GM10248 (cell line): Measurements from ENCODE around the gene PSMG4.
A peak's percentile ranks its signal among the peaks of the same experiment; 100 is the strongest.

Experiments
- CTCF ChIA-PET: fragments of 300-600 bp; sonication (Branson Sonifier 250); formaldehyde crosslinking; extraction: SDS; loops from one replicate; lab custom pipeline; 2021; ENCODE audit warnings: antibody characterized with exemption; lab: Yijun Ruan, JAX
- POLR2A ChIA-PET: fragments of 350-650 bp; sonication (Branson Sonifier 250); formaldehyde crosslinking; extraction: SDS; loops from one replicate; lab custom pipeline; 2020; ENCODE audit warnings: antibody characterized with exemption; lab: Yijun Ruan, JAX
- DNase-seq: peaks from one replicate; pipeline ENCODE4 v3.0.0; 2012; ENCODE audit errors: extremely low spot score
- CTCF ChIP-seq: IDR thresholded peaks from 2 replicates; pipeline ENCODE4 v1.5.1; 2012; ENCODE audit warnings: mild to moderate bottlenecking, low read depth; ENCODE audit errors: extremely low read depth, missing control alignments, control extremely low read depth

Gene PSMG4

GRCh38 chr6:3250231-3250675 lies 8.5 kb upstream of the PSMG4 start:
- CTCF ChIA-PET: interaction anchor here (0.7 to 4.1 kb wide), 18 partner anchors 11 to 484 kb away, joined by 3 to 36 read pairs (median 14); partner anchors contain the start of genes NQO2 and TUBB2A
- no peak for TF ChIP-seq CTCF
- POLR2A ChIA-PET: no interaction called here
- DNase-seq: no peak

DNA sequence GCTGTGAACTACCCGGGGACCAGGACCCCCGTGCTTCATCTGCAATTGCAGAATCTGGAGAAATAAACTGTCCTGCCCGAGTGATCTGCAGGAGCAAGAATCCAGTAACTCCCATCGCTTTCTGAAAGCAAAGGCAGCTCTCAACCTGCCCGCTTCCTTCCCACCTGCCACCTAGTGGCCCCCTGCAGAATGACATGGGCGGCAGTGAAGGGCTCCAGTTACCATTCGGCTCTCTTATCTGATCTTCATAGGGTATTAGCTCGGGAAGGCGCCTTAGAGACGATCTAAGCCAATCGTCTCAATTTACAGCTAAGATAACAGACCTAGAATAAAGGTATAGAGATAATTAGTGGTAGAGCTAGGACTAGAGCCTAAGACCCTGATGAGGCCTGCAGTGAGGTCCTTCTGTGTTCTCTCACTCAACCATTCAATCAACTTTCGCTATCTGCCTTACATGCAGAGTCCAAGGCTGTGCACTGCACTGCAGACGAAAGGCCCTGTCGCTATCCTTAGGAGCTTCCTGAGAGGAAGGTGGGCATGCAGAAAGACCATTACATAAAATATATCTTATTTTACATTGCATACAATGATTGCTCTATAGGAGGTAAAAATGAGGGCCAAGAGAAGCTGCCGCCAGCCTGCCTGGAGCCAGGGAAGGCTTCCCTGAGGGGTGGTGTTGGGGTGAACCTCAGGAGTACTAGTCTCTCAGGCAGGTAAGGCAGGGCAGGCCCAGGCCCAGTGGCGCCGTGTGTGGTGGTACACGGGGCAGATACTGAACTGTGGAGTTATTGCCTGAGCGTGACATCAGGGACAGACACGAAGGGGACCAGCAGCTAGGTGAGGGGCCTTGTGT lies 7.1 kb upstream of the PSMG4 start:
- peak; percentile 87 for DNase-seq
- TF ChIP-seq CTCF: peak; percentile 93
- POLR2A ChIA-PET: no interaction called here
- CTCF ChIA-PET: interaction anchor here (0.7 to 4.1 kb wide), 56 partner anchors 9 to 497 kb away, joined by 3 to 36 read pairs (median 5); partner anchors contain the start of genes NQO2, RIPK1 and TUBB2A

DNA sequence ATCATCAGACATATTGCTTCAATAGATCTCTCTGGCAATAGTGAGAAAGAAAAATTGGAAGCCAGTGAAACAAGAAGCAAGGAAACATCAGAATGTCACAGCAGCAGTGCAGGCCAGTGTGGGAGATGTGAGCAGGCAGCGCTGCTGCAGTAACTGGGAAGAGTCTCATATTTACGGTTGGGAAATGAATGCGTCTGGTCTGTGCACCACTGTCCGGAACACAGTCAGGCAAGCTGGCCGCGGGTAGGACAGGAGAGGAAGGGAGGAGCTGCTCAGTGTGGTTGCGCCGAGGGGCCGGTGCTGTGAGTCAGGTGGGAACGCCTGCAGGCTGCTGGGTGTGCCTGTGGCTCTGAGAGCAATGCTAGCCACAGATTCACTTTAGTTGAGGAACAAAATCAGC lies 6.4 kb upstream of the PSMG4 start:
- no peak for DNase-seq
- ChIA-PET POLR2A (no interaction called here), CTCF (interaction anchor here (0.8 to 4.1 kb wide), 30 partner anchors 9 to 480 kb away, joined by 3 to 36 read pairs (median 8); partner anchors contain the start of gene RIPK1)
- no peak for TF ChIP-seq CTCF

GRCh38 chr6:3252861-3253596 lies 5.7 kb upstream of the PSMG4 start:
- no peak for DNase-seq
- TF ChIP-seq CTCF: no peak
- ChIA-PET CTCF (interaction anchor here (1.2 to 4.1 kb wide), 9 partner anchors 8 to 205 kb away, joined by 3 to 36 read pairs (median 26); no protein-coding TSS in a partner anchor), POLR2A (no interaction called here)

- CTCF ChIA-PET: interaction anchor here (0.8 to 1.2 kb wide), 2 partner anchors 19 to 132 kb away, joined by 3 read pairs; no protein-coding TSS in a partner anchor
- POLR2A ChIA-PET: no interaction called here
- no peak for DNase-seq
- TF ChIP-seq CTCF: no peak
These were observed 5.2 kb upstream of the PSMG4 start for GRCh38 chr6:3253597-3253961.

DNA sequence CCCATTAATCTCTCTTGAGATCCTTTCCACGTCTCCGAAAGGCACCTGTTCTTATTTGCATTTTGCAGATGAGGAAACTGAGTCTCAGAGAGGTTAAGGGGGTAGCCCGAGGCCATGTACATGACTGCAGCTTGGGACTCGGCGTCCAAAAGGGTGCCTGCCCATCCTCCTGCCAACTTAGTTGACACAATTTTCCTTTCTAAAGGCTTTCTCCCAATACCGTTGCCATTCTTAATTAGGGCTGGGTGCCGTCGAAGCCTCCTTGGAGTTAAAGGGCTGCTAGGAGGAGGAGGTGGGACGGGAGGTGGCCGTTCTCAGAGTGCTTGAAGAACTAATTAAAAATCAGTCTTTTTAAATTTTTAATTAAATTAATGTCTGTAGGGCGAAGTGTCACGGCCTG lies 546 bp upstream of the PSMG4 start:
- CTCF ChIA-PET: interaction anchor here (1.1 to 1.3 kb wide), 2 partner anchors 12 to 474 kb away, joined by 3 to 4 read pairs; no protein-coding TSS in a partner anchor
- DNase-seq: no peak

More for the DNA sequence above, 546 bp upstream of the PSMG4 start:
- no peak for TF ChIP-seq CTCF
- POLR2A ChIA-PET: no interaction called here
